Liver (tissue), 9 donors: ENCODE measurements around the gene DST. TPM values are rescaled to one million over a fixed set of nuclear protein-coding genes. Genes with fewer than 3 reads are reported as not detected.

Source experiments
- DNase-seq: peaks from one replicate; pipeline ENCODE4 v3.0.0-alpha.2; 2017; ENCODE audit warnings: low spot score
- H3K27ac ChIP-seq, 2 donors: one replicate each; pipeline ENCODE4 v1.7.0; 2013; ENCODE audit warnings: inconsistent platforms in 2 of 2, low read length in 2 of 2, control low read depth in 1 of 2, low read depth in 1 of 2, mild to moderate bottlenecking in 1 of 2
- H3K27me3 ChIP-seq, 4 donors: one replicate each; pipeline versions ENCODE4 v1.6.1 to v1.7.0; 2013; ENCODE audit warnings: low read length in 3 of 4, inconsistent platforms in 1 of 4, mild to moderate bottlenecking in 1 of 4, moderate library complexity in 1 of 4; ENCODE audit not compliant: control insufficient read depth in 4 of 4, insufficient read depth in 4 of 4
- H3K36me3 ChIP-seq, 4 donors: one replicate each; pipeline versions ENCODE4 v1.6.1 to v1.7.0; 2013; ENCODE audit warnings: low read length in 3 of 4, mild to moderate bottlenecking in 3 of 4, low read depth in 1 of 4, moderate library complexity in 1 of 4; ENCODE audit not compliant: control insufficient read depth in 4 of 4, insufficient read depth in 3 of 4
- H3K4me1 ChIP-seq, 4 donors: one replicate each; pipeline versions ENCODE4 v1.6.1 to v1.7.0; 2013; ENCODE audit warnings: low read length in 3 of 4, mild to moderate bottlenecking in 3 of 4, moderate library complexity in 1 of 4; ENCODE audit not compliant: control insufficient read depth in 4 of 4, insufficient read depth in 4 of 4
- H3K4me3 ChIP-seq, 3 donors: one replicate each; pipeline versions ENCODE4 v1.6.1 to v1.7.0; 2013; ENCODE audit warnings: low read length in 3 of 3, control low read depth in 1 of 3, low read depth in 1 of 3, mild to moderate bottlenecking in 1 of 3
- H3K9ac ChIP-seq, 2 donors: one replicate each; pipeline ENCODE4 v1.7.0; 2013; ENCODE audit warnings: low read length in 2 of 2, mild to moderate bottlenecking in 2 of 2, moderate library complexity in 2 of 2, control low read depth in 1 of 2, low read depth in 1 of 2
- H3K9me3 ChIP-seq, 4 donors: one replicate each; pipeline versions ENCODE4 v1.6.1 to v1.7.0; 2013; ENCODE audit warnings: low read length in 3 of 4; ENCODE audit not compliant: control insufficient read depth in 4 of 4
- EGR1 ChIP-seq, 2 donors: IDR thresholded peaks; 2 replicates each; pipeline ENCODE4 v1.6.1; 2016 to 2018; ENCODE audit warnings: antibody characterized with exemption in 2 of 2, low read depth in 2 of 2
- FOXA1 ChIP-seq: IDR thresholded peaks from 2 replicates; pipeline ENCODE4 v1.6.1; 2016; ENCODE audit warnings: antibody characterized with exemption
- FOXA2 ChIP-seq: IDR thresholded peaks from 2 replicates; pipeline ENCODE4 v1.6.1; 2016; ENCODE audit warnings: antibody characterized with exemption
- GABPA ChIP-seq, 2 donors: IDR thresholded peaks in 1 of 2; conservative IDR thresholded peaks in 1 of 2; 2 replicates each; pipeline ENCODE4 v1.6.1; 2016; ENCODE audit warnings: antibody characterized with exemption in 2 of 2, mild to moderate bottlenecking in 1 of 2, moderate library complexity in 1 of 2
- HNF4A ChIP-seq, 2 donors: conservative IDR thresholded peaks; 2 replicates each; pipeline ENCODE4 v1.6.1; 2016; ENCODE audit warnings: antibody characterized with exemption in 2 of 2, mild to moderate bottlenecking in 2 of 2
- HNF4G ChIP-seq: IDR thresholded peaks from 2 replicates; pipeline ENCODE4 v1.6.1; 2016; ENCODE audit warnings: antibody characterized with exemption
- JUND ChIP-seq, 2 donors: IDR thresholded peaks; 2 replicates each; pipeline ENCODE4 v1.6.1; 2016; ENCODE audit warnings: antibody characterized with exemption in 2 of 2
- RAD21 ChIP-seq, 2 donors: IDR thresholded peaks; 2 replicates each; pipeline ENCODE4 v1.6.1; 2016; ENCODE audit warnings: antibody characterized with exemption in 2 of 2, mild to moderate bottlenecking in 2 of 2
- RXRA ChIP-seq, 2 donors: IDR thresholded peaks; 2 replicates each; pipeline ENCODE4 v1.6.1; 2017 to 2018; ENCODE audit warnings: antibody characterized with exemption in 2 of 2, mild to moderate bottlenecking in 1 of 2
- SP1 ChIP-seq: IDR thresholded peaks from 2 replicates; pipeline ENCODE4 v1.6.1; 2018; ENCODE audit warnings: antibody characterized with exemption, mild to moderate bottlenecking
- YY1 ChIP-seq: IDR thresholded peaks from 2 replicates; pipeline ENCODE4 v1.6.1; 2016; ENCODE audit warnings: antibody characterized with exemption, mild to moderate bottlenecking
- ZBTB33 ChIP-seq: IDR thresholded peaks from 2 replicates; pipeline ENCODE4 v1.6.1; 2016; ENCODE audit warnings: antibody characterized with exemption
- WGBS: extraction: QIAGEN DNeasy Blood & Tissue Kit; methylation state at CpG from one replicate; pipeline ENCODE4 v1.1.7; 2013; 5-methylcytosine and 5-hydroxymethylcytosine counted together
- polyA plus RNA-seq, 2 donors: library from polyadenylated mRNA; stranded (reverse) in 1 of 2; unstranded in 1 of 2; fragments of 200-250 nt in 1 of 2; fragments of >200 nt in 1 of 2; fragmentation: Nextera tagmentation in 1 of 2; extraction: Ambion mirVana in 1 of 2; gene quantifications; one replicate each; pipeline versions ENCODE4 v1.2.1 to v1.2.3, GENCODE V29; 2013 to 2015
- total RNA-seq, 2 donors: library from RNA; depleted of rRNA; stranded (reverse); fragments of >200 nt; gene quantifications; one replicate each; pipeline ENCODE4 v1.2.3, GENCODE V29; 2014
- TF ChIP-seq, protein P1 (sequence below): IDR thresholded peaks from 2 replicates; pipeline ENCODE4 v1.6.1; 2016; ENCODE audit warnings: antibody characterized with exemption
- TF ChIP-seq, protein P2 (sequence below): fragments of 150-350 bp; IDR thresholded peaks from 2 replicates; pipeline ENCODE4 v1.5.1; 2017; ENCODE audit warnings: improper control_type of control experiment, low read depth, low read length; ENCODE audit not compliant: missing input control
- TF ChIP-seq, protein P3 (sequence below): IDR thresholded peaks from 2 replicates; pipeline ENCODE4 v1.6.1; 2016; ENCODE audit warnings: antibody characterized with exemption, mild to moderate bottlenecking
- donor health status: healthy.
- donor health status: healthy.
- donor health status: healthy.
- donor health status: healthy.
- donor health status: healthy.

DST gene
- total and polyA plus RNA-seq, 4 donors, result 30.5 to 234 (median 86.7) TPM

GRCh38 chr6:56549014-56549413 is 93.7 kb downstream of the DST start:
- TF ChIP-seq HNF4A (conservative IDR thresholded peaks at IDR 0.05), result no peak
- TF ChIP-seq, protein P1, sequence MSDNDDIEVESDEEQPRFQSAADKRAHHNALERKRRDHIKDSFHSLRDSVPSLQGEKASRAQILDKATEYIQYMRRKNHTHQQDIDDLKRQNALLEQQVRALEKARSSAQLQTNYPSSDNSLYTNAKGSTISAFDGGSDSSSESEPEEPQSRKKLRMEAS, result no peak
- TF ChIP-seq RXRA (IDR thresholded peaks at IDR 0.05), result no peak
- no peak for TF ChIP-seq ZBTB33
- TF ChIP-seq SP1, result no peak
- TF ChIP-seq, protein P2, sequence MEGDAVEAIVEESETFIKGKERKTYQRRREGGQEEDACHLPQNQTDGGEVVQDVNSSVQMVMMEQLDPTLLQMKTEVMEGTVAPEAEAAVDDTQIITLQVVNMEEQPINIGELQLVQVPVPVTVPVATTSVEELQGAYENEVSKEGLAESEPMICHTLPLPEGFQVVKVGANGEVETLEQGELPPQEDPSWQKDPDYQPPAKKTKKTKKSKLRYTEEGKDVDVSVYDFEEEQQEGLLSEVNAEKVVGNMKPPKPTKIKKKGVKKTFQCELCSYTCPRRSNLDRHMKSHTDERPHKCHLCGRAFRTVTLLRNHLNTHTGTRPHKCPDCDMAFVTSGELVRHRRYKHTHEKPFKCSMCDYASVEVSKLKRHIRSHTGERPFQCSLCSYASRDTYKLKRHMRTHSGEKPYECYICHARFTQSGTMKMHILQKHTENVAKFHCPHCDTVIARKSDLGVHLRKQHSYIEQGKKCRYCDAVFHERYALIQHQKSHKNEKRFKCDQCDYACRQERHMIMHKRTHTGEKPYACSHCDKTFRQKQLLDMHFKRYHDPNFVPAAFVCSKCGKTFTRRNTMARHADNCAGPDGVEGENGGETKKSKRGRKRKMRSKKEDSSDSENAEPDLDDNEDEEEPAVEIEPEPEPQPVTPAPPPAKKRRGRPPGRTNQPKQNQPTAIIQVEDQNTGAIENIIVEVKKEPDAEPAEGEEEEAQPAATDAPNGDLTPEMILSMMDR, result peak; percentile 27
- no peak for TF ChIP-seq JUND (IDR thresholded peaks at IDR 0.05)
- peak; percentile 71 to 77 for TF ChIP-seq RAD21 (IDR thresholded peaks at IDR 0.05)
- TF ChIP-seq EGR1 (IDR thresholded peaks at IDR 0.05; ENCODE audit: low read depth in 2 of 2), result no peak
- no peak for TF ChIP-seq YY1
- Histone ChIP-seq H3K4me3 (no peak overlapping the region), H3K9ac (no peak overlapping the region), H3K4me1 (peaks cover 3 to 35% (median 12%) of the 10 kb centered on the region in 4 donors), H3K27ac (no peak overlapping the region), H3K36me3 (peaks cover 0 to 15% (median 6%) of the 10 kb centered on the region in 4 donors), H3K27me3 (no peaks in the 10 kb centered on the region), H3K9me3 (no peaks in the 10 kb centered on the region)
- WGBS, result 61% methylated on average over 2 of the region's 2 CpGs
- DNase-seq, result no peak

DNA sequence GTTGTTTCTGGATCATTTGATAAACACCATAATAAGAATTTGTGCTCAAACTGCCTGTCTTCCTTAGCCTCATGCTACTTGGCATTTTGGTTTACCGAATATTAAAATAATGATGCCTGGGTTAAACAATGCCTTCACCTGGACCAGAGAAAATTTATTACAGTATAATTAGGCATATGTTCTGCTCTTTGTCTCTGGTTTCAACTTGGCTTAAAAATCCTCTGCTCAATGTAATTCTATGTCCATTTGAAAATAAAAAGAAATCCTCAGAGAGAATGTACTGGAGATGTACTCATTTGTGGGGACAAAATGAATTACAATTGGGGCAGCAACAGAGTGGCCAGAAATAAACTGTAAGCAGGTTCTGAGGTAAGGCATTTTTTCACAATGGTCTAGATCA is 95.0 kb downstream of the DST start:
- TF ChIP-seq, protein P3, sequence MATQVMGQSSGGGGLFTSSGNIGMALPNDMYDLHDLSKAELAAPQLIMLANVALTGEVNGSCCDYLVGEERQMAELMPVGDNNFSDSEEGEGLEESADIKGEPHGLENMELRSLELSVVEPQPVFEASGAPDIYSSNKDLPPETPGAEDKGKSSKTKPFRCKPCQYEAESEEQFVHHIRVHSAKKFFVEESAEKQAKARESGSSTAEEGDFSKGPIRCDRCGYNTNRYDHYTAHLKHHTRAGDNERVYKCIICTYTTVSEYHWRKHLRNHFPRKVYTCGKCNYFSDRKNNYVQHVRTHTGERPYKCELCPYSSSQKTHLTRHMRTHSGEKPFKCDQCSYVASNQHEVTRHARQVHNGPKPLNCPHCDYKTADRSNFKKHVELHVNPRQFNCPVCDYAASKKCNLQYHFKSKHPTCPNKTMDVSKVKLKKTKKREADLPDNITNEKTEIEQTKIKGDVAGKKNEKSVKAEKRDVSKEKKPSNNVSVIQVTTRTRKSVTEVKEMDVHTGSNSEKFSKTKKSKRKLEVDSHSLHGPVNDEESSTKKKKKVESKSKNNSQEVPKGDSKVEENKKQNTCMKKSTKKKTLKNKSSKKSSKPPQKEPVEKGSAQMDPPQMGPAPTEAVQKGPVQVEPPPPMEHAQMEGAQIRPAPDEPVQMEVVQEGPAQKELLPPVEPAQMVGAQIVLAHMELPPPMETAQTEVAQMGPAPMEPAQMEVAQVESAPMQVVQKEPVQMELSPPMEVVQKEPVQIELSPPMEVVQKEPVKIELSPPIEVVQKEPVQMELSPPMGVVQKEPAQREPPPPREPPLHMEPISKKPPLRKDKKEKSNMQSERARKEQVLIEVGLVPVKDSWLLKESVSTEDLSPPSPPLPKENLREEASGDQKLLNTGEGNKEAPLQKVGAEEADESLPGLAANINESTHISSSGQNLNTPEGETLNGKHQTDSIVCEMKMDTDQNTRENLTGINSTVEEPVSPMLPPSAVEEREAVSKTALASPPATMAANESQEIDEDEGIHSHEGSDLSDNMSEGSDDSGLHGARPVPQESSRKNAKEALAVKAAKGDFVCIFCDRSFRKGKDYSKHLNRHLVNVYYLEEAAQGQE, result no peak
- TF ChIP-seq HNF4G, result no peak
- TF ChIP-seq RAD21 (IDR thresholded peaks at IDR 0.05), result no peak
- TF ChIP-seq FOXA2, result no peak
- TF ChIP-seq, protein P1, result no peak
- TF ChIP-seq FOXA1, result no peak
- no peak for TF ChIP-seq GABPA (IDR thresholded peaks at IDR 0.05 in 1 of 2, conservative IDR thresholded peaks at IDR 0.05 in 1 of 2)
- Histone ChIP-seq H3K27ac (no peak overlapping the region), H3K4me1 (peaks cover 3 to 42% (median 16%) of the 10 kb centered on the region in 4 donors), H3K4me3 (no peak overlapping the region), H3K9ac (no peak overlapping the region), H3K27me3 (no peaks in the 10 kb centered on the region), H3K36me3 (peaks cover 0 to 8% (median 2%) of the 10 kb centered on the region in 4 donors), H3K9me3 (no peaks in the 10 kb centered on the region)
- DNase-seq, result no peak
- WGBS, result 98% methylated on average over 1 of the region's 1 CpG
